Prostate gland (tissue), 2 donors: ENCODE data around the gene MYO1B. TPM values are rescaled to one million over a fixed set of nuclear protein-coding genes. Genes with fewer than 3 reads are reported as not detected.

Source experiments
- DNase-seq: peaks from one replicate; pipeline ENCODE4 v3.0.0-alpha.2; 2019; ENCODE audit warnings: low spot score
- H3K27ac ChIP-seq, 2 donors: fragments of 200-600 bp; sonication (generic); 2 replicates each; pipeline ENCODE4 v1.5.1; 2017 to 2019
- H3K27me3 ChIP-seq: fragments of 200-600 bp; sonication (generic); replicated peaks from 2 replicates; pipeline ENCODE4 v1.5.1; 2019; ENCODE audit not compliant: insufficient read depth
- H3K36me3 ChIP-seq, 2 donors: fragments of 200-600 bp; sonication (generic); 1 replicate in 1 of 2; 2 replicates in 1 of 2; pipeline versions ENCODE4 v1.5.1 to v1.8.1; 2017 to 2019
- H3K4me1 ChIP-seq: fragments of 200-600 bp; sonication (generic); replicated peaks from 2 replicates; pipeline ENCODE4 v1.5.1; 2019
- H3K4me3 ChIP-seq, 2 donors: fragments of 200-600 bp; sonication (generic); 2 replicates each; pipeline ENCODE4 v1.5.1; 2017 to 2019
- H3K9me3 ChIP-seq: fragments of 200-600 bp; sonication (generic); 2 replicates; pipeline ENCODE4 v1.5.1; 2017
- CTCF ChIP-seq, 4 experiments: fragments of 200-600 bp in 2 of 4; fragments of 450-650 bp in 2 of 4; sonication (generic) in 2 of 4; IDR thresholded peaks; 1 replicate in 3 of 4; 2 replicates in 1 of 4; pipeline ENCODE4 v1.5.1; 2016 to 2019; ENCODE audit warnings: antibody characterized with exemption in 4 of 4, mild to moderate bottlenecking in 2 of 4, moderate library complexity in 2 of 4
- POLR2A ChIP-seq: fragments of 450-650 bp; IDR thresholded peaks from one replicate; pipeline ENCODE4 v1.6.1; 2016; ENCODE audit warnings: antibody characterized with exemption, mild to moderate bottlenecking
- POLR2AphosphoS5 ChIP-seq: sonication (generic); formaldehyde crosslinking; IDR thresholded peaks from one replicate; pipeline ENCODE4 v1.6.1; 2017; ENCODE audit warnings: antibody characterized with exemption
- WGBS: methylation state at CpG from one replicate; pipeline ENCODE4 v1.1.5; 2018; 5-methylcytosine and 5-hydroxymethylcytosine counted together
- intact Hi-C: fragments of 100-400 bp; cut with DNase I; formaldehyde crosslinking; loops from one replicate; pipeline ENCODE4 v1.14.2; 2022
- total RNA-seq, 2 donors: library from RNA; depleted of rRNA; stranded (reverse); fragments of >200 nt; gene quantifications; one replicate each; pipeline ENCODE4 v1.1.0, GENCODE V29; 2016

Gene MYO1B
- total RNA-seq, 2 donors from 2014 or later = 22.4 to 38.3 TPM

GRCh38 chr2:191298306-191298705, 53.1 kb downstream of the MYO1B start:
- WGBS = 80% methylated on average over 2 of the region's 2 CpGs
- no peaks in the 10 kb centered on the region for H3K9me3 ChIP-seq
- intact Hi-C loops = no loop called here
- H3K36me3 ChIP-seq = no peaks in the 10 kb centered on the region
- no peak overlapping the region for H3K4me3 ChIP-seq
- no peak for DNase-seq
- no peaks in the 10 kb centered on the region for H3K27me3 ChIP-seq
- H3K4me1 ChIP-seq = no peaks in the 10 kb centered on the region
- TF ChIP-seq CTCF (IDR thresholded peaks at IDR 0.05) (no peak), POLR2AphosphoS5 (no peak), POLR2A (no peak)
- no peak overlapping the region for H3K27ac ChIP-seq

GRCh38 chr2:191299010-191299409, 53.8 kb downstream of the MYO1B start:
- Histone ChIP-seq H3K4me3 (no peak overlapping the region), H3K27me3 (no peaks in the 10 kb centered on the region), H3K27ac (no peak overlapping the region), H3K36me3 (no peaks in the 10 kb centered on the region), H3K4me1 (no peaks in the 10 kb centered on the region), H3K9me3 (no peaks in the 10 kb centered on the region)
- 64% methylated on average over 2 of the region's 2 CpGs for WGBS
- no peak for TF ChIP-seq POLR2AphosphoS5
- TF ChIP-seq POLR2A = no peak
- TF ChIP-seq CTCF (IDR thresholded peaks at IDR 0.05) = no peak
- no peak for DNase-seq
- intact Hi-C loops = no loop called here

GRCh38 chr2:191299866-191300265, 54.7 kb downstream of the MYO1B start:
- intact Hi-C loops = no loop called here
- Histone ChIP-seq H3K27me3 (no peaks in the 10 kb centered on the region), H3K4me3 (no peak overlapping the region), H3K9me3 (no peaks in the 10 kb centered on the region), H3K4me1 (no peaks in the 10 kb centered on the region), H3K27ac (no peak overlapping the region), H3K36me3 (no peaks in the 10 kb centered on the region)
- 94% methylated on average over 1 of the region's 1 CpG for WGBS
- TF ChIP-seq POLR2AphosphoS5 (no peak), POLR2A (no peak), CTCF (IDR thresholded peaks at IDR 0.05) (no peak)
- no peak for DNase-seq

GRCh38 chr2:191301971-191302370, 56.8 kb downstream of the MYO1B start:
- Histone ChIP-seq H3K27me3 (no peaks in the 10 kb centered on the region), H3K4me3 (no peak overlapping the region), H3K36me3 (no peaks in the 10 kb centered on the region), H3K27ac (no peak overlapping the region), H3K9me3 (no peaks in the 10 kb centered on the region), H3K4me1 (peaks cover 11% of the 10 kb centered on the region)
- 98% methylated on average over 3 of the region's 3 CpGs for WGBS
- intact Hi-C loops = no loop called here
- TF ChIP-seq POLR2AphosphoS5 = no peak
- TF ChIP-seq POLR2A = no peak
- no peak for TF ChIP-seq CTCF (IDR thresholded peaks at IDR 0.05)
- DNase-seq = no peak

GRCh38 chr2:191302459-191303139, 57.4 kb downstream of the MYO1B start:
- H3K27me3 ChIP-seq = no peaks in the 10 kb centered on the region
- no peak for DNase-seq
- no peak overlapping the region for H3K27ac ChIP-seq
- peaks cover 11% of the 10 kb centered on the region for H3K4me1 ChIP-seq
- no peak overlapping the region for H3K4me3 ChIP-seq
- intact Hi-C loops = no loop called here
- no peaks in the 10 kb centered on the region for H3K36me3 ChIP-seq
- WGBS = 72% methylated on average over 3 of the region's 3 CpGs
- H3K9me3 ChIP-seq = no peaks in the 10 kb centered on the region
- TF ChIP-seq CTCF (IDR thresholded peaks at IDR 0.05) = no peak
- no peak for TF ChIP-seq POLR2A
- TF ChIP-seq POLR2AphosphoS5 = no peak
